ENCODE data around the gene FBXO44. TPM values are rescaled to one million over a fixed set of nuclear protein-coding genes. Genes with fewer than 3 reads are reported as not detected.

Gene FBXO44
- total RNA-seq, 2 donors from 2014 or later = 12.9 to 30.6 TPM

DNA sequence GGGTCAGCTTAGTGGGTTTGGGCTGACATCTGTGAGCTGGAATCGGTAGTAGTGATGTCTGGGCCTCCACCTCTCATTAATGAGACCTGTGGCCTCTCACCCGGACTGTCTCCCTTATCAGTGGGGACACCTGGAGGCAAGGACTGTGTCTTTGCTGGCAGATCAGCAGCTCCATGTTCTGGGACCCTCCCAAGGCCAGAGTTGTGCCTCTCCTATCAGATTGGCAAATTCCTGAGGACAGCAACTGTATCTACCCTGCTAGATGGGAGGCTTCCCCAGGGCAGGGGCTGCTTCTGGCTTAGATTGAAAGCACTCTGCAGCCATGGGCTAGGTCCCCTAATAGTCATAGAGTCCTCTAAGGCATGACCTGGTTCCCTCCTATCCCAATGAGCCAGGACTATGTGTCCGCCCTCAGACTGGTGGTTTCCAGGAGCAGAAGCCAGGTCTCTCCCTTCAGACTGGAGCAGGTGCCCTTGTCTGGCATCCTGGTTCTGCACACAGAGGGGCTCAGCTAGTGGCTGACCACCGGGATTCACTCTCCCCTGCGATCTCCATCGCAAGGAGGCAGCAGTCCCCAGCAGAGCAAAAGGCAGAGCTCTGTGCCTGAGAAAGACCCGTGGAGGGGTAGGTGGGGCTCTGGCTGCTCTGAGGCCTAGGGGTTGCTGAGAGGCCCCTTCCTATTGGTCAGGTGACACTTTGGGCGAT, 42.7 kb downstream of the FBXO44 start:
- intact Hi-C loops (cut with DNase I) = no loop called here
- Histone ChIP-seq H3K27ac (no peak overlapping the region), H3K9me3 (no peaks in the 10 kb centered on the region), H3K4me1 (no peaks in the 10 kb centered on the region), H3K36me3 (replicated peaks in 1 of 2; ENCODE audit: insufficient read depth in 1 of 2, low read depth in 2 of 2) (no peaks in the 10 kb centered on the region), H3K4me3 (no peak overlapping the region), H3K27me3 (peaks cover 0 to 6% of the 10 kb centered on the region in 2 donors)
- 37 to 64% methylated on average over 4 to 8 of the region's 8 CpGs for WGBS, 2 donors
- DNase-seq (no peak), ATAC-seq (no peak)
- TF ChIP-seq, protein P1, sequence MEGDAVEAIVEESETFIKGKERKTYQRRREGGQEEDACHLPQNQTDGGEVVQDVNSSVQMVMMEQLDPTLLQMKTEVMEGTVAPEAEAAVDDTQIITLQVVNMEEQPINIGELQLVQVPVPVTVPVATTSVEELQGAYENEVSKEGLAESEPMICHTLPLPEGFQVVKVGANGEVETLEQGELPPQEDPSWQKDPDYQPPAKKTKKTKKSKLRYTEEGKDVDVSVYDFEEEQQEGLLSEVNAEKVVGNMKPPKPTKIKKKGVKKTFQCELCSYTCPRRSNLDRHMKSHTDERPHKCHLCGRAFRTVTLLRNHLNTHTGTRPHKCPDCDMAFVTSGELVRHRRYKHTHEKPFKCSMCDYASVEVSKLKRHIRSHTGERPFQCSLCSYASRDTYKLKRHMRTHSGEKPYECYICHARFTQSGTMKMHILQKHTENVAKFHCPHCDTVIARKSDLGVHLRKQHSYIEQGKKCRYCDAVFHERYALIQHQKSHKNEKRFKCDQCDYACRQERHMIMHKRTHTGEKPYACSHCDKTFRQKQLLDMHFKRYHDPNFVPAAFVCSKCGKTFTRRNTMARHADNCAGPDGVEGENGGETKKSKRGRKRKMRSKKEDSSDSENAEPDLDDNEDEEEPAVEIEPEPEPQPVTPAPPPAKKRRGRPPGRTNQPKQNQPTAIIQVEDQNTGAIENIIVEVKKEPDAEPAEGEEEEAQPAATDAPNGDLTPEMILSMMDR (IDR thresholded peaks at IDR 0.05) = no peak
- TF ChIP-seq POLR2A (IDR thresholded peaks at IDR 0.05) = no peak

DNA sequence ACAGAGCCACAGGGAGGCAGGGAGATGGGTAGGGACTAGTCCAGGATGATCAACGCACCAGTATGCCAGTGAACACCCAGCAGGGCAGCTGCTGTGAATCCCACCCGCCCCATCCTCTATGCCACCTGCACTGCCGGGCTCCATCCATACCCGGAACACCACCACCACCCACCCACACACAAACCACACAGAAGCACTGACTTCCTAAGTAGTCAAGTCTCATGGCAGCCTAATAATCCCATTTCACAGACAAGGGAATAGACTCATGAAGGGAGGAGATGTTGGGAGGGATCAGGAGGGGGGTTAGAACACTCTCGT, 43.2 kb downstream of the FBXO44 start:
- H3K27ac ChIP-seq = no peak overlapping the region
- intact Hi-C loops (cut with DNase I) = no loop called here
- TF ChIP-seq, protein P1 (IDR thresholded peaks at IDR 0.05) = no peak
- no peak for TF ChIP-seq POLR2A (IDR thresholded peaks at IDR 0.05)
- no peaks in the 10 kb centered on the region for H3K9me3 ChIP-seq
- H3K36me3 ChIP-seq (replicated peaks in 1 of 2; ENCODE audit: insufficient read depth in 1 of 2, low read depth in 2 of 2) = no peaks in the 10 kb centered on the region
- H3K4me3 ChIP-seq = no peak overlapping the region
- no peaks in the 10 kb centered on the region for H3K4me1 ChIP-seq
- WGBS, 2 donors = 67 to 79% methylated on average over 2 to 5 of the region's 5 CpGs
- ATAC-seq (no peak), DNase-seq (no peak)
- H3K27me3 ChIP-seq = peaks cover 0 to 6% of the 10 kb centered on the region in 2 donors

DNA sequence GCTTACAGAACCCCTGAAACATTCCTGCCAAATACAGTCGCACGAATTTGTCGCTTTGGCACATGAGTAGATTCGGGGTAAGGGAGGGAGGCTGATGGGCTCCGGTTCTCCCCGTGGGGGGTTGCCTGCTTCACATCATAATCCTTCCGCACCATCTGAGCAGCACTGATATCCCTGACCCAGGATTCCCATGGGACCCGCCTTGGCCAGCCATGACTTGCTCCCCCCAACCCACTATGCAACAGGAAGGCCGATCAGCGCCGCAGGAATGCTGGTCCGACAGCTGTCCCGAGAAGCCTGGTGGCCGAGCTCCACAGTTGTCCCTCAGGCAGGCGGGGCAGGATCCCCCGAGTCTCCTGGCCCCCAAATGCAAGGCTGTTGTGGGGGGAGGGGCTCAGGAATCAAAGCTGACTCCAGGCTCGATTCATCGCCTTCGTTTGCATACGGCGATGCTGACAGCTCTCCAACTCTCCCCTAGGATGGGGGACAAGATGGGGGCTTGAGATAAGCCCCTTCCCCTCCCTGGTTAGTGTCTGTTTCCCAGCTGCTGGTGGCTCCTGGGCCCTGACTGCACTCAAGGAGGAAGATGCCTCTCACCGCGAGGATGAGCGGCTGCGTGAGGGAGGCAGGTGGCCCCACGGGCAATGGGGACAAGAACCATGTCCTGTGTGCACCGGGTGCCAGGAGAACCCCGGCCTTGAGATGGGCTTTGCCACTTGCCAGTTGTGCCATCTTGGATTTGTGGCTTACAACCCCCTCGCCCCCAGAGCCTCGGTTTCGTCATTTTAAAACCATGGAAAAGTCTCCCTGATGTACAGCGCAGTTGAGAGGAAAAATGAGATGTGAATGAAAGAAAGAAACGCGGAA, 46.2 kb downstream of the FBXO44 start:
- TF ChIP-seq, protein P1 (IDR thresholded peaks at IDR 0.05) = no peak
- TF ChIP-seq POLR2A (IDR thresholded peaks at IDR 0.05) = no peak
- intact Hi-C loops (cut with DNase I) = no loop called here
- H3K9me3 ChIP-seq = no peaks in the 10 kb centered on the region
- ATAC-seq (no peak), DNase-seq (no peak)
- H3K36me3 ChIP-seq (replicated peaks in 1 of 2; ENCODE audit: insufficient read depth in 1 of 2, low read depth in 2 of 2) = no peaks in the 10 kb centered on the region
- H3K4me3 ChIP-seq = no peak overlapping the region
- no peak overlapping the region for H3K27ac ChIP-seq
- 44 to 51% methylated on average over 25 to 34 of the region's 34 CpGs for WGBS, 2 donors
- H3K27me3 ChIP-seq = peaks cover 0 to 6% of the 10 kb centered on the region in 2 donors
- no peaks in the 10 kb centered on the region for H3K4me1 ChIP-seq

DNA sequence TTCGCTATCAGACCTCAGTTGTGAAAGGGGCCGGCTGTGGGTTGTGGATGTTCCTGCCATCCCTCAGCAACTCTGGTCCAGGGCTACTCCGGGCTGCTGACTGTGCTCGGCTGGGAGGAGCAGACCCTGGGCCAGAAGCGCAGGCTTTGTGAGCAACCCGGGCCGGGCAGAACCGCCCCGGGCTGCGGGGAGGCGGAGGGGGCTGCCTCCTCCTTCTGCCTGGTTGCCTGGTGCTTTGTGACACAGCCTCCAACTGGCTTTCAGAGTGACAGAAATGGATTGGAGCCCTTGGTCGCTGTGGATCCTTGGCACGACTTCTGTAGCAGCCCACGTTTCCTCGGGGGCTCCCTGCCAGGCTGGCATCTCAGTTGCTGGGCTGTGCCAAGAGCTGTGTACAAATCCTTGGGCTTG, 46.9 kb downstream of the FBXO44 start:
- intact Hi-C loops (cut with DNase I) = no loop called here
- Histone ChIP-seq H3K9me3 (no peaks in the 10 kb centered on the region), H3K4me3 (no peak overlapping the region), H3K27ac (no peak overlapping the region), H3K36me3 (replicated peaks in 1 of 2; ENCODE audit: insufficient read depth in 1 of 2, low read depth in 2 of 2) (no peaks in the 10 kb centered on the region), H3K4me1 (no peaks in the 10 kb centered on the region), H3K27me3 (peaks cover 0 to 6% of the 10 kb centered on the region in 2 donors)
- TF ChIP-seq, protein P1 (IDR thresholded peaks at IDR 0.05) = no peak
- no peak for TF ChIP-seq POLR2A (IDR thresholded peaks at IDR 0.05)
- DNase-seq (no peak), ATAC-seq (no peak)
- 39 to 48% methylated on average over 6 to 15 of the region's 15 CpGs for WGBS, 2 donors

Measured in body of pancreas (tissue), 4 donors.